OCI-LY3 (cell line): ENCODE measurements around the gene NUP62.

Source experiments
- H2AFZ ChIP-seq: fragments of 200-600, 300-600 bp; shearing (Covaris generic); 2 replicates; pipeline ENCODE4 v1.6.0; 2014; ENCODE audit warnings: antibody characterized with exemption, low read depth, low read length
- H3K27ac ChIP-seq: fragments of 200-600, 300-600 bp; sonication (generic); 2 replicates; pipeline ENCODE4 v1.5.1; 2014; ENCODE audit warnings: mild to moderate bottlenecking, low read length, moderate library complexity, mixed read lengths
- H3K27me3 ChIP-seq: fragments of 200-600, 300-600 bp; sonication (generic); 2 replicates; pipeline ENCODE4 v1.6.1; 2014; ENCODE audit warnings: low read depth, low read length, mixed read lengths
- H3K36me3 ChIP-seq: fragments of 200-600, 300-600 bp; sonication (generic); replicated peaks from 2 replicates; pipeline ENCODE3; 2014; ENCODE audit warnings: low read depth, low read length, mixed read lengths
- H3K4me1 ChIP-seq: fragments of 300-600, 200-600 bp; sonication (generic); 2 replicates; pipeline ENCODE4 v1.6.1; 2014; ENCODE audit warnings: low read length, mixed read lengths
- H3K4me2 ChIP-seq: fragments of 200-600, 300-600 bp; sonication (generic); 2 replicates; pipeline ENCODE4 v1.6.1; 2014; ENCODE audit warnings: low read length, mixed read lengths
- H3K4me3 ChIP-seq: fragments of 300-600, 200-600 bp; sonication (generic); 2 replicates; pipeline ENCODE4 v1.5.1; 2014; ENCODE audit warnings: antibody characterized with exemption, mild to moderate bottlenecking, low read length, moderate library complexity
- H3K79me2 ChIP-seq: fragments of 300-600, 200-600 bp; shearing (Covaris generic); 2 replicates; pipeline ENCODE4 v1.6.1; 2014; ENCODE audit warnings: mild to moderate bottlenecking, low read length, mixed read lengths
- H3K9ac ChIP-seq: fragments of 300-600, 200-600 bp; shearing (Covaris generic); 2 replicates; pipeline ENCODE4 v1.6.0; 2014; ENCODE audit warnings: mild to moderate bottlenecking, low read length, moderate library complexity
- H3K9me3 ChIP-seq: fragments of 200-600, 300-600 bp; shearing (Covaris generic); 2 replicates; pipeline ENCODE4 v1.6.1; 2014; ENCODE audit warnings: low read length, mixed read lengths; ENCODE audit not compliant: insufficient read depth
- H4K20me1 ChIP-seq: fragments of 200-600, 300-600 bp; sonication (generic); 2 replicates; pipeline ENCODE4 v1.6.1; 2016; ENCODE audit warnings: low read length, mixed read lengths; ENCODE audit not compliant: insufficient read depth
- EZH2phosphoT487 ChIP-seq: fragments of 200-600 bp; shearing (Covaris generic); IDR thresholded peaks from 2 replicates; pipeline ENCODE4 v1.6.1; 2018; ENCODE audit warnings: antibody characterized with exemption, mixed run types, low read depth
- TF ChIP-seq, protein P1 (sequence below): fragments of 200-600, 300-600 bp; sonication (generic); IDR thresholded peaks from 2 replicates; pipeline ENCODE4 v1.5.1; 2014; ENCODE audit warnings: antibody characterized with exemption, low read length, low read depth

The NUP62 gene

DNA sequence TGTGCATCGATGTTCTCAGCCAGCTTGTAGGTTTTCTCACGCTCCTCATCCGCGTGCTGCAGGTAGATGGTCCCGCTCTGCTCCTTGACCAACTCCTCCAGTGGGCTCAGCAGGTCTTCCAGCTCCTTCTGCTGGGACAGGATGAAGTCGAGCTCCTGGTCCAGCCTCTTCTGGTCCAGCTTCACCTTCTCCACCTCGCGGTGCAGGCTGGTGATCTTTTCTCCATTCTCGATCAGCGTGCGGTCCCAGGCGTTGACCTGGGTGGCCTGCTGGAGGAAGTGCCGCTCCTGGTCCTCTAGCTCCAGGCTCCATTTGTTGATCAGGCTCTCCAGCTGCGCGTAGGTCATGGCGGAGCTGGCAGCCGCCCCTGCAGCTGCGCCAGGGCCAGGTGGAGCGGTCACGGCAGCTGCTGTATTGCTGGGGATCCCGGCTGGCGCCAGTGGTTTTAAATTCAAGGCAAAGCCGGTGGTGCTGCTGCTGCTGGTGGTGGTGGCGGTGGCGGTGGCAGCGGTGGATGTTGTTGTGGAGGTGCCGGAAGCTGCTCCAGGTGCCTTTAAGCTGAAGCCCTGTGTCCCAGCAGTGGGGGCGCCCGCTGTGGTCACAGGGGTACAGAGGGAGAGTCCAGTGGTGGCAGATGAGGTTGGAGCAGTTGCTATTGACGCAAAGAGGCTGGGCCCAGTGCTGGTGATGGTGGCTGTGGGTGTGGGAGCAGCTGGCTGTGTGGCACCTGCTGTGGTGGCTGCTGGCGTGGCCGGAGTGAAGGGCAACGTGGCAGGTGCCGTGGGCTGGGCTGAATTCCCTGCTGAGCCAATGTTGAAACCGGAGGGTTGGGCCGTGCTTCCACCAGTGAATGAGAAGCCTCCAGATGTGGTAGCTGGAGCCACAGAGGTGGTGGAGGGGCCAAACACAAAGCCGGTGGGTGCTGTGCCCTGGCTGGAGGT, 20.6 kb downstream of the NUP62 start:
- Histone ChIP-seq H3K27ac (peak overlapping the region; percentile 95), H4K20me1 (no peaks in the 10 kb centered on the region), H3K9ac (no peak overlapping the region), H3K27me3 (no peaks in the 10 kb centered on the region), H3K4me3 (no peak overlapping the region), H3K4me2 (no peak overlapping the region), H3K4me1 (peaks cover 96% of the 10 kb centered on the region), H2AFZ (no peak overlapping the region), H3K36me3 (peaks cover 65% of the 10 kb centered on the region), H3K79me2 (peaks cover 54% of the 10 kb centered on the region), H3K9me3 (no peaks in the 10 kb centered on the region)
- TF ChIP-seq, protein P1, sequence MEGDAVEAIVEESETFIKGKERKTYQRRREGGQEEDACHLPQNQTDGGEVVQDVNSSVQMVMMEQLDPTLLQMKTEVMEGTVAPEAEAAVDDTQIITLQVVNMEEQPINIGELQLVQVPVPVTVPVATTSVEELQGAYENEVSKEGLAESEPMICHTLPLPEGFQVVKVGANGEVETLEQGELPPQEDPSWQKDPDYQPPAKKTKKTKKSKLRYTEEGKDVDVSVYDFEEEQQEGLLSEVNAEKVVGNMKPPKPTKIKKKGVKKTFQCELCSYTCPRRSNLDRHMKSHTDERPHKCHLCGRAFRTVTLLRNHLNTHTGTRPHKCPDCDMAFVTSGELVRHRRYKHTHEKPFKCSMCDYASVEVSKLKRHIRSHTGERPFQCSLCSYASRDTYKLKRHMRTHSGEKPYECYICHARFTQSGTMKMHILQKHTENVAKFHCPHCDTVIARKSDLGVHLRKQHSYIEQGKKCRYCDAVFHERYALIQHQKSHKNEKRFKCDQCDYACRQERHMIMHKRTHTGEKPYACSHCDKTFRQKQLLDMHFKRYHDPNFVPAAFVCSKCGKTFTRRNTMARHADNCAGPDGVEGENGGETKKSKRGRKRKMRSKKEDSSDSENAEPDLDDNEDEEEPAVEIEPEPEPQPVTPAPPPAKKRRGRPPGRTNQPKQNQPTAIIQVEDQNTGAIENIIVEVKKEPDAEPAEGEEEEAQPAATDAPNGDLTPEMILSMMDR = no peak
- TF ChIP-seq EZH2phosphoT487 = no peak

DNA sequence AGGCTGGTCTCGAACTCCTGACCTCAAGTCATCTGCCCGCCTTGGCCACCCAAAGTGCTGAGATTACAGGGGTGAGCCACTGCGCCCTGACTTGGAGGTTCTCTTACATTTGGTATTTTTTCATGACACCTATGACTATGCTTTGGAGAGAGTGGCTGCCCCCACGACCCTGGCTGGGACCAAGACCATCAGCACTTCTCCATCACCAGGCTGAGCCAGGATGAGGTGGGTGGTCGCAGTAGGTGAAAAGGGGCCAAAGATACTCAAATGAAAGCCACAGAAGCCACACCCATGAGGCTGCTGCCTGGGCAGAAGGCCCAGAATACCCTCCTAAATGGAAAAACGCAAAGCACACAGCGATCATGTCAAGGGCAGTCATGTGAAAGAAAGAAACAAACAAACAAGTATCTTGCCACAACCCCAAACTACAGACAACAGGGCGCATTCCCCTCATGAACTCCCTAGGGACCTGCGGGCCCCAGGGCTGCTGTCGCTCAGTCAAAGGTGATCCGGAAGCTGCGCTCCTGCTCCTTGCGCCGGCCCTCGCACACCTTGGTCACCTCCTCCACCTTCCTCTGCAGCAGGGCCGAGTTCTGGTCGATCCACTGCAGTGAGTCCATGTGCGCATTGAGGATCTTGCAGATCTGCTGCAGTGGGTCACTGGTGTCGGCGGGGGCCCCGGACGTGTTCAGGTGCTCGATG, 21.4 kb downstream of the NUP62 start:
- Histone ChIP-seq H3K27ac (peak overlapping the region; percentile 23), H2AFZ (no peak overlapping the region), H3K4me2 (no peak overlapping the region), H3K36me3 (peaks cover 56% of the 10 kb centered on the region), H3K9me3 (no peaks in the 10 kb centered on the region), H4K20me1 (no peaks in the 10 kb centered on the region), H3K27me3 (no peaks in the 10 kb centered on the region), H3K79me2 (peaks cover 46% of the 10 kb centered on the region), H3K9ac (no peak overlapping the region), H3K4me1 (peaks cover 96% of the 10 kb centered on the region), H3K4me3 (no peak overlapping the region)
- TF ChIP-seq EZH2phosphoT487 = no peak
- TF ChIP-seq, protein P1 = no peak

DNA sequence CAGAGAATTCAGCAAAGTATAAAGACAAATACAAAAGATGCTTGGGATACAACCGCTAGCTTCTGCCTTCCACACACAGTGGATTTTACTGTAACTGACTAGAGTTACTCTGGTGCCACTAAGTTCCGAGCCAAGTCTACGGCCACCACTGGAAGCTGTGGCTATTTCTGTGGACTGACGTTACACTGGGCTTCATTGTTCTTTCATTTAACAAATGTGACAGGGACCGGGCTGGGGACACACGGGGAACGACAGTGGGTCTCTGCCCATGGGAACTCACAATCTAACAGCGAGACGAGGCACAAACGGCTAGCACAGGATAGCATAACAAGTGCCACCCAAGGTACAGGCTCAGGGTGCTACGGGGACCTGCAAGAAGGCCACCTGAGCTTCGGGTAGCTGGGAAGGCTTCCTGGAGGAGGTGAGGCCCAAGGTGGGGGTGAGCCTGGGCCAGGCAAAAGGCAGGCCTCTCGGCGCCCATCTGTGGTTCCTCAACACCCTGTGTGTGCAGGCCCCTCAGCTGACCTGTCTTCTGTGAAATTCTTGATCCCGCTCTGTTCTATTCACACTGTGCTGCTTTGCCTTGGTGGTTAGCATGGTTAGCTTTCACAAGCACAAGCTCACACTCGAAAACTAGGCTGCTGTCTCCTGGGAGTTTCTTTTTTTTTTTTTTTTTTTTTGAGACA, 22.3 kb downstream of the NUP62 start:
- H3K79me2 ChIP-seq = peaks cover 39% of the 10 kb centered on the region
- no peak overlapping the region for H3K9ac ChIP-seq
- no peaks in the 10 kb centered on the region for H3K27me3 ChIP-seq
- H3K4me3 ChIP-seq = no peak overlapping the region
- H4K20me1 ChIP-seq = no peaks in the 10 kb centered on the region
- no peak overlapping the region for H2AFZ ChIP-seq
- H3K27ac ChIP-seq = peak overlapping the region; percentile 23
- H3K36me3 ChIP-seq = peaks cover 50% of the 10 kb centered on the region
- H3K4me1 ChIP-seq = peaks cover 96% of the 10 kb centered on the region
- no peaks in the 10 kb centered on the region for H3K9me3 ChIP-seq
- TF ChIP-seq, protein P1 = no peak
- TF ChIP-seq EZH2phosphoT487 = no peak
- peak overlapping the region; percentile 3; the same call in 1 of the 2 replicates for H3K4me2 ChIP-seq

DNA sequence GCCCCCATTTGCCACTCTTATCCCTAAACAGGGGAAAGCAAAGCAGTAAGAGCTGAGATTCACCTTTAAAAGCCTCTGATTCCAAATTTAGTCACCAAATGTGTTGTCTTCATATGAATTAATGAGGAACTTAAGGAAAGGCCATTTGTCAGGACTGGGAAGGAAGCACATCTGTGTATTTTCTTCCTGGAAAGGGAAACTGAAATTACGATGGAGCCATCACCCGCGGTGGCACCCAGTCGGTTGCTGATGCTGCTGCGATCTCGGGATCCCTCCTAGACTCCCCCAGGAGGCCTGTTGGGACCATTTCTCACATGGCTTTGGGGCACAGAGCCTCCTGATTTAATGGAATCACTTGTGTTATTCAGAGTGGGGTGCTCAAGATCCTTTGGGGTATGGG, 25.2 kb downstream of the NUP62 start:
- TF ChIP-seq, protein P1 = no peak
- no peak for TF ChIP-seq EZH2phosphoT487
- H3K4me2 ChIP-seq = peak overlapping the region; percentile 77
- H3K27me3 ChIP-seq = no peaks in the 10 kb centered on the region
- no peaks in the 10 kb centered on the region for H3K9me3 ChIP-seq
- peak overlapping the region; percentile 69 for H3K9ac ChIP-seq
- H3K36me3 ChIP-seq = peaks cover 32% of the 10 kb centered on the region
- no peaks in the 10 kb centered on the region for H4K20me1 ChIP-seq
- H3K4me1 ChIP-seq = peaks cover 95% of the 10 kb centered on the region
- peak overlapping the region; percentile 47 for H3K4me3 ChIP-seq
- peaks cover 22% of the 10 kb centered on the region for H3K79me2 ChIP-seq
- peak overlapping the region; percentile 78 for H2AFZ ChIP-seq
- H3K27ac ChIP-seq = peak overlapping the region; percentile 79
